GM21717 (cell line): Measurements from ENCODE around the gene MRFAP1L1.
"Not testable (repeated sequence)": the region's sequence is repeated elsewhere in the genome, so short reads cannot be mapped to it uniquely, and the experiment has no call there.

ENCODE experiments used
- ATAC-seq: cut with Tn5 transposase; IDR thresholded peaks from one replicate; pipeline ENCODE4 v1.9.1; 2021; ENCODE audit warnings: mild to moderate bottlenecking, moderate library complexity; ENCODE audit not compliant: unreplicated experiment

Gene MRFAP1L1

GRCh38 chr4:6734165-6734786, 24.6 kb upstream of the MRFAP1L1 start:
- no peak for ATAC-seq

- no peak for ATAC-seq
Observed at GRCh38 chr4:6733358-6734164, 23.9 kb upstream of the MRFAP1L1 start.

- ATAC-seq: no peak
Observed at GRCh38 chr4:6732441-6733357, 23.0 kb upstream of the MRFAP1L1 start.

DNA sequence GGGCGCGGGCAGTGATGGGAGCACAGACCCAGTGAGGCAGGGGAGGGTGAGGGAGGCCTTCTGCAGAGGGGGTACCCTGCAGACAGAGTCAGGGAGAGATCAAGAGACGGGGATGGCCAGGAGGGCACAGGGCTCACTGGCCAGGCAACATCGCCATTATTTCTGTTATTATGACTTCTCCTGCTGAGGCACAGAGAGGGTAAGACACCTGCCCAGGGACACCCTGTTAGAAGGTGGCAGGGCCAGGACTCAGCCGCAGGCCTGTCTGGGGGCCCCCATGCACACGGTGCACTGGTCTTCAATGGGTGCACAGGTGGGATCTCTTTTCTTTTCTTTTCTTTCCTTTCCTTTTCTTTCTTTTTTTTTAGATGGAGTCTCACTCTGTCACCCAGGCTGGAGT, 22.1 kb upstream of the MRFAP1L1 start:
- no peak for ATAC-seq

DNA sequence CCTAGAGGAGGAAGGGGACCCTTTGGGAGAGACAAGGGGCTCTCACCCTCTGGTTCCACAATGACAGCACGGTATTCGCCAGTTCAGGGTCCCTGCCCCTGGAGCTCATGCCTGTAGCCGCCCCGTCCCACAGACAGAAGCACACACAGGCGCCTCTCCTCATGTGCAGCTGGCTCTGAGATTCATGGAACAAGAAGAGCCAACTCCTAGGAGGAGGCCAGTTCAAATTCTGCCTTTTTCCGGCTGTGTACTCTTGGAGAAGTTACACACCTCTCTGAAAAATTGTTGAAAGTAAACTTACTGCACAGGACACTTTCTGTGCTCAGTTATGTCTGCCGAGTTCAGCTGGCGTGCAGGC, 21.6 kb upstream of the MRFAP1L1 start:
- ATAC-seq: no peak

- ATAC-seq: no peak
Observed at GRCh38 chr4:6730603-6731317, 21.1 kb upstream of the MRFAP1L1 start.

- ATAC-seq: no peak
Observed at GRCh38 chr4:6728320-6729029, 18.8 kb upstream of the MRFAP1L1 start.

- no peak for ATAC-seq
Observed at GRCh38 chr4:6727943-6728250, 18.2 kb upstream of the MRFAP1L1 start.

- no peak for ATAC-seq
Observed at GRCh38 chr4:6727081-6727942, 17.6 kb upstream of the MRFAP1L1 start.

- ATAC-seq: not testable (repeated sequence)
Observed at GRCh38 chr4:6725427-6725961, 15.8 kb upstream of the MRFAP1L1 start.

DNA sequence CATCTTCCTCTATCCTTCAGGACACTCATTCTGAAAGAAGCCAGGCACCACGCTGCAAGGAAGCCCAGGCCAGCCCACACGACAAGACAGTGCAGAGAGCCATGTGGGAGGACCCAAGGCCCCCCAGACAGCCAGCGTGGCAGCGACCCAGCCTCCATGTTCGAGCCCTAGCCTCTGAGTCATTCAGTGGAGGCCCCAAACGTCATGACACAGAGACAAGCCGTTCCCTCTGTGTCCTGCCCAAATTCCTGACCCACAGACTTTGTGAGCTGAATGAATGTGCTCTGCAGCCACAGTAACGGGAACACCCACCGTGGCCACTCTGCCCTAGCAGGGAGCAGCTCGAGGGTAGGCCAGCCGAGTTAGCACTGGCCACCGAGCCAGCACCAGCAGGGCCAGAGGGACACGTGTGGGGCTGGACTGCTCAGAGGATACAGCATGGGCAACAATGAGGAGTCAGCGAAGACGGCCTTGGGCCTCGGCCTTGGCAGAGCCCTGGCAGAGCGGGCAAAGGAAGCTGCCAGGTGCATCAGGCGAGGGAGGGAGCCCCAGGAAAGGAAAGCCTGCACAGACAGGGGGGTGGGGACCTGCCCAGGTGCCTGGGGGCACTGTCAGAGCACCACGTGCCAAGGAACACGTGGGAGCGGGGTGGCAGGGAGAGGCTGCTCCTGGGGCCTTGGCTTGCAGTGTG, 14.9 kb upstream of the MRFAP1L1 start:
- ATAC-seq: no peak

GRCh38 chr4:6723851-6724250, 14.2 kb upstream of the MRFAP1L1 start:
- no peak for ATAC-seq

DNA sequence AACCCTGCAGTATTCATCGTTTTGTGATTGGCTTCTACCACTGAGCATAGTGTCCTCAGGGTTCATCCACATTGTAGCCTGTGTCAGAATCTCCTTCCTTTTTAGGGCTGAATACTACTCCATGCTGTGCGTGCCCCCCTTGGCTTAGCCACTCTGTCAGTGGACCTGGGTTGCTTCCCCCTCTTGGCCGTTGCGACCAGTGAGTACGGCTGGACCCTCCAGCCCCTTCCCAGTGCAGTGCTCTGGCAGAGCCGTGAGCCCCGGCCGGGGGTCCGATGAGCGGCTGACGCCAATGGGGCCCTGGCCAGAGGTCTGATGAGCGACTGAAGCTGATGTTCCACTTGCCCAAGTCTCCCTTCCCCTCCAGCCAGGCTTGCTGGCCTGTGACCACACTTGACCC, 13.2 kb upstream of the MRFAP1L1 start:
- ATAC-seq: no peak

- no peak for ATAC-seq
Observed at GRCh38 chr4:6721121-6721520, 11.5 kb upstream of the MRFAP1L1 start.

- ATAC-seq: no peak
Observed at GRCh38 chr4:6720202-6720699, 10.6 kb upstream of the MRFAP1L1 start.

- ATAC-seq: no peak
Observed at GRCh38 chr4:6719611-6720179, 10.0 kb upstream of the MRFAP1L1 start.

DNA sequence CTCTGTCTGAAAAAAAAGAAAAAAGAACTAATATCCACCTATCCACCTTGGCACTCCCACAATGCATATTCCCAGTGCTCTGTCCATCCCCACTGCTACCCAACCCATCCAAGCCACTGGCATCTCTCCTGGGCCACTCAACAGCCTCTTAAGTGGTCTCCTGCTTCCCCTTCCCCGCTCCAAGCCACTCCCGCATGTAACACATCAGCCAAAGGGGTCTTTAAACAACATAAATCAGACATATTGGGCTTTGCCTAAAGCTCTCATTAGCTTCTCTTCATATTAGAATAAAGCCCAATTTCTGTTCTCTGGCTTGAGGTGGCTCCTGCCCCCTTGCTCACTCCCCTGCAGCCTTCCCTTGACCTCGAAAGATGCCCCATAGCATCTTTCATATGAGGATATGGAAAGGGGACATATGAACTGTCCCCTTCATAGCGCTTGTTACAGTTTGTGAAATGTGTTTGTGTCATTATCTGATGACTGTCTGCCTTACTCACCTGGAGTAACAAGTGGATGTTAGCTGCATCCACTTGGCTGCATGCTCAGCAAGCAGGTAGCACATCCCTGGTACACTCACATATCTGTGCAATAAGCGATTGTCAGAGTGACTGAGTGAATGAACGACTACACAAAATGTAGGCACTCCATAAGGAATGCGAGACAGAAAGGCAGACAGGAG, 9.4 kb upstream of the MRFAP1L1 start:
- no peak for ATAC-seq
